ENCODE measurements around the gene MAGEB16. TPM values are rescaled to one million over a fixed set of nuclear protein-coding genes. Genes with fewer than 3 reads are reported as not detected.

MAGEB16 gene
- total RNA-seq, 4 donors from 2014 or later, result not detected

DNA sequence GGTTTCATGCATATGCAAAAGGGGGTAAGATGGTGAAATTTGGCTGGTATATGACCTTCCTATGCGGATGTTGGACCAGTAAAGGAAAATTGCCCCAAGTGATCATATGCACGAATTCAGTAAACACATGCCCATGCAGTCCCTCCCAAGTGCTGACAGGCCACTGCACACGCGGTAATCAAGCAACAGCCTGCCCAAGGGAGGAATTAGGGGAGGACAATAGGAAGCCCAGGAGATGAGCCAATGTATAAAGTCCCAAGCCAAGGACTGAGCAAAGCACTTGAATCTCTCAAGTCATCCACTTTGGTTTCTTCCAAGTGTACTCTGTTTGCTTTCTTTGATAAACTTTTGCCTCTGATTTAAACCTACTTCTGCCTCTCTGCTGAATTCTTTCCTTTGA, 21.1 kb downstream of the MAGEB16 start:
- TF ChIP-seq, protein P1, sequence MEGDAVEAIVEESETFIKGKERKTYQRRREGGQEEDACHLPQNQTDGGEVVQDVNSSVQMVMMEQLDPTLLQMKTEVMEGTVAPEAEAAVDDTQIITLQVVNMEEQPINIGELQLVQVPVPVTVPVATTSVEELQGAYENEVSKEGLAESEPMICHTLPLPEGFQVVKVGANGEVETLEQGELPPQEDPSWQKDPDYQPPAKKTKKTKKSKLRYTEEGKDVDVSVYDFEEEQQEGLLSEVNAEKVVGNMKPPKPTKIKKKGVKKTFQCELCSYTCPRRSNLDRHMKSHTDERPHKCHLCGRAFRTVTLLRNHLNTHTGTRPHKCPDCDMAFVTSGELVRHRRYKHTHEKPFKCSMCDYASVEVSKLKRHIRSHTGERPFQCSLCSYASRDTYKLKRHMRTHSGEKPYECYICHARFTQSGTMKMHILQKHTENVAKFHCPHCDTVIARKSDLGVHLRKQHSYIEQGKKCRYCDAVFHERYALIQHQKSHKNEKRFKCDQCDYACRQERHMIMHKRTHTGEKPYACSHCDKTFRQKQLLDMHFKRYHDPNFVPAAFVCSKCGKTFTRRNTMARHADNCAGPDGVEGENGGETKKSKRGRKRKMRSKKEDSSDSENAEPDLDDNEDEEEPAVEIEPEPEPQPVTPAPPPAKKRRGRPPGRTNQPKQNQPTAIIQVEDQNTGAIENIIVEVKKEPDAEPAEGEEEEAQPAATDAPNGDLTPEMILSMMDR (IDR thresholded peaks at IDR 0.05; ENCODE audit: low read depth), result no peak

DNA sequence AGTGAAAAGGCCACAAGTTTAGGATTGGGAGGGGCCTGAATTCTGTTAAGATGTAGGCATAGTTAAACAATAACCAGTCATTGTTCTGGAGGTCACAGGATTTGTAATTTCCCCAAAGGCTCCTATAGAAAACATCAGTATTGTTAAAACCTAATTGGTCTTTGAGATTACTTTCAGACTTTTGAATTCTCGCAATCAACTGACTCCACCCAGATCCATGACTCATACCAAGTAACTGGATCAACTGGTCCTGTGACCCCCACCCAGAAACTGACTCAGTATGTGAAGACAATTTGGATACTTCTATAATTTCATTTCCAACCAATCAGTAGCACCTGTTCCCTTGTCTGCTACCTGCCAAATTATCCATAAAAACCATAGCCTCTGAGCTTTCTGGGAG, 28.4 kb downstream of the MAGEB16 start:
- TF ChIP-seq, protein P1 (IDR thresholded peaks at IDR 0.05; ENCODE audit: low read depth), result no peak

DNA sequence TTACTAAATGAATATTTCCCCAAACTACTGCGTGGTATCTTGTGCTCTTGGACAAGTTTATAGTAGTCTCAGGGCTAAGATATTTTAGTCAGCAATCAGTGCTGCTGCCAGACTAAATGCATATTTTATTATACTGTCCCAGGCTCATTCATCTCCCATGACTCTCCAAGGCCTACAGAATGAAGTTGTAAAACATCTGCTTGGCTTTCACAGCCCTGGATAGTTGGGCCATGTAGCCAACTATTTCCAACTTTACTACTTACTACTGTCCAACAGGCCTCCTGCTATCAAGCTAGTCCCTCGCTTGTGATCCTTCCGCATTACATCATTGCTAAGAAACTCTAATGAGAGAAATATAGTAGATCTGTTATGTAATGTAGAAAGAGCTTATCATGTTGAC, 31.4 kb downstream of the MAGEB16 start:
- TF ChIP-seq, protein P1 (IDR thresholded peaks at IDR 0.05; ENCODE audit: low read depth), result no peak

DNA sequence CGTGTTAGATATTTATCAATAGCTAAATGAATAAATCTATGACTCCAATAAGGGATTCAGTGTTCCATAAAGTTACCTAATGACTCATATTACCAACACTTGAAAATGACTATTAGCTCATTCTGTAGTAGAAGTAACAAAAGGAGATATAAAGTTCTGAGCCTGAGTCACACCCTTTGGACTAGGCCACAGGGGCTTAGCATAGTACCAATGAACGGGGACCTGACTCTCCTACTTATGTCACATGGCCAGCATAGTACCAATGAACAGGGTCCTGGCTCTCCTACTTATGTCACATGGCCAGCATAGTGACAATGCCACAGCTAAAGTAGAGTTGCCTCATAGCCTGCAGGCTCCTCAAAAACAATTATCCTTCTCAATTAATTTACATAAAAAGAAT, 43.7 kb downstream of the MAGEB16 start:
- TF ChIP-seq, protein P1 (IDR thresholded peaks at IDR 0.05; ENCODE audit: low read depth), result no peak

DNA sequence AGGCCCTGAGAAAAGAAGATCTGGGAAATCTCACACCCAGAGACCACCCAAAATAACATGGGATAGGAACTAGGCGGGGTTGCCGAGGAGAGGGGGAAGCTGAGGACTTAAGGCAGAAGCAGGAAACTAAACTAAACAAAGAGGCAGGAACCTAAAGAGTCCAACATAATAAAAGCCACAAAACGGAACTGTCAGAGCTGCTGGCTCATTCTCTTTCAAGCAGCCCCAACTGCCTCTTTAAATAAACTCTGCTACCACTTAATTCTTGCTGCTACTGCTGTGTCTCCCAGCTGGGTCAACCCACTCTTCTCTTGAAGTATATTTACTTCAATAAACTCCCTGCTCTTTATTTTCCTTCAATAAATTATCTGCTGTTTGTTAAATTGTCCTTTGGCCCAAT, 44.5 kb downstream of the MAGEB16 start:
- TF ChIP-seq, protein P1 (IDR thresholded peaks at IDR 0.05; ENCODE audit: low read depth), result no peak

DNA sequence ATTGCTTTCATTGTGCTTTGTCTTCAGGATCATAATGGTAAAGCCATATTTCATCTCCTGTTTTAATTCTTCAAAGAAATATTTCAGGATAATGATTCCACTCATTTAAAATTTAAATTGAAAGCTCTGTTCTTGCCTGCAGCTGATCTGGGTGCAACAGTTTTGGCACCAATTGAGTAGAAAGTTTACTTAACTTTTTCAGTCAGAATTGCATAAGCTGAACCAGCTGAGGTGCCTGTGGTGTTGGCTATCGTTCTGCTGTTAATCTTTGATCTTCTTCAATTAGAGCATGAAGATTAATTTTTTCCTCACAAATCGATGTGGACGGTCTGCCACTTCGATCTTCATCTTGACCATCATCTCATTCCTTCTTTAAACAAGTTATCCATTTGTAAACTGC, 49.6 kb downstream of the MAGEB16 start:
- TF ChIP-seq, protein P1 (IDR thresholded peaks at IDR 0.05; ENCODE audit: low read depth), result no peak

Other genes starting within 250 kb of the MAGEB16 start
- gene CFAP47, start 121.4 kb downstream of the MAGEB16 start, total RNA-seq, result under 1 TPM in 1 of 4 donors, not detected in 3; 0.22 TPM